Activated CD4-positive, alpha-beta T cell treated with anti-CD3 and anti-CD28 coated beads for 4 hours (primary cell): ENCODE results near the gene TM2D1.
"Not testable (repeated sequence)": the region's sequence is repeated elsewhere in the genome, so short reads cannot be mapped to it uniquely, and the experiment has no call there.

Source experiments
- DNase-seq, 2 donors: peaks; one replicate each; pipeline ENCODE4 v3.0.0-alpha.2; 2020

The TM2D1 gene

GRCh38 chr1:61724813-61725694 lies at the start of gene TM2D1:
Gene TM2D1 (minus strand): TSS chr1:61725141. CDS start chr1:61725120, 21 bp downstream.
- DNase-seq, result peak; percentile 75 to 77

GRCh38 chr1:61770131-61770530 lies 45.2 kb upstream of the TM2D1 start:
- no peak for DNase-seq

- DNase-seq, result no peak
Observed at GRCh38 chr1:61757950-61758349, 33.0 kb upstream of the TM2D1 start.

- DNase-seq, result no peak
Observed at GRCh38 chr1:61756773-61757172, 31.8 kb upstream of the TM2D1 start.

GRCh38 chr1:61754545-61754944 lies 29.6 kb upstream of the TM2D1 start:
- DNase-seq, result no peak

- no peak for DNase-seq
Observed at GRCh38 chr1:61753998-61754508, 29.1 kb upstream of the TM2D1 start.

- no peak for DNase-seq
Observed at GRCh38 chr1:61752921-61753389, 28.0 kb upstream of the TM2D1 start.

GRCh38 chr1:61749574-61749973 lies 24.6 kb upstream of the TM2D1 start:
- no peak for DNase-seq

- no peak for DNase-seq
Observed at GRCh38 chr1:61748566-61748965, 23.6 kb upstream of the TM2D1 start.

GRCh38 chr1:61746813-61747212 lies 21.9 kb upstream of the TM2D1 start:
- DNase-seq, result no peak

- no peak for DNase-seq
Observed at GRCh38 chr1:61743716-61744580, 19.0 kb upstream of the TM2D1 start.

- no peak for DNase-seq
Observed at GRCh38 chr1:61743431-61743705, 18.4 kb upstream of the TM2D1 start.

GRCh38 chr1:61742620-61743430 lies 17.9 kb upstream of the TM2D1 start:
- DNase-seq, result no peak

GRCh38 chr1:61741711-61742619 lies 17.0 kb upstream of the TM2D1 start, which contains the start of gene PATJ:
Gene PATJ (plus strand): TSS chr1:61742480. CDS start chr1:61762893, 20,413 bp downstream.
- DNase-seq, result peak; percentile 62 to 65

GRCh38 chr1:61740751-61741700 lies 16.1 kb upstream of the TM2D1 start:
- no peak for DNase-seq

GRCh38 chr1:61732726-61733125 lies 7.8 kb upstream of the TM2D1 start:
- DNase-seq, result no peak

- DNase-seq, result not testable (repeated sequence)
Observed at GRCh38 chr1:61730679-61731078, 5.7 kb upstream of the TM2D1 start.

GRCh38 chr1:61727544-61727943 lies 2.6 kb upstream of the TM2D1 start:
- no peak for DNase-seq

- no peak for DNase-seq
Observed at GRCh38 chr1:61724506-61724812, 482 bp downstream of the TM2D1 start.

- not testable (repeated sequence) for DNase-seq
Observed at GRCh38 chr1:61718996-61719663, 5.8 kb downstream of the TM2D1 start.
